HG02678 (cell line): ENCODE results near the gene SLX4.
A peak's percentile ranks its signal among the peaks of the same experiment; 100 is the strongest.
"Not testable (repeated sequence)": the region's sequence is repeated elsewhere in the genome, so short reads cannot be mapped to it uniquely, and the experiment has no call there.

Experiments used
- ATAC-seq: cut with Tn5 transposase; IDR thresholded peaks from one replicate; pipeline ENCODE4 v1.9.1; 2021; ENCODE audit warnings: mild to moderate bottlenecking, moderate library complexity; ENCODE audit not compliant: unreplicated experiment

The SLX4 gene, protein sequence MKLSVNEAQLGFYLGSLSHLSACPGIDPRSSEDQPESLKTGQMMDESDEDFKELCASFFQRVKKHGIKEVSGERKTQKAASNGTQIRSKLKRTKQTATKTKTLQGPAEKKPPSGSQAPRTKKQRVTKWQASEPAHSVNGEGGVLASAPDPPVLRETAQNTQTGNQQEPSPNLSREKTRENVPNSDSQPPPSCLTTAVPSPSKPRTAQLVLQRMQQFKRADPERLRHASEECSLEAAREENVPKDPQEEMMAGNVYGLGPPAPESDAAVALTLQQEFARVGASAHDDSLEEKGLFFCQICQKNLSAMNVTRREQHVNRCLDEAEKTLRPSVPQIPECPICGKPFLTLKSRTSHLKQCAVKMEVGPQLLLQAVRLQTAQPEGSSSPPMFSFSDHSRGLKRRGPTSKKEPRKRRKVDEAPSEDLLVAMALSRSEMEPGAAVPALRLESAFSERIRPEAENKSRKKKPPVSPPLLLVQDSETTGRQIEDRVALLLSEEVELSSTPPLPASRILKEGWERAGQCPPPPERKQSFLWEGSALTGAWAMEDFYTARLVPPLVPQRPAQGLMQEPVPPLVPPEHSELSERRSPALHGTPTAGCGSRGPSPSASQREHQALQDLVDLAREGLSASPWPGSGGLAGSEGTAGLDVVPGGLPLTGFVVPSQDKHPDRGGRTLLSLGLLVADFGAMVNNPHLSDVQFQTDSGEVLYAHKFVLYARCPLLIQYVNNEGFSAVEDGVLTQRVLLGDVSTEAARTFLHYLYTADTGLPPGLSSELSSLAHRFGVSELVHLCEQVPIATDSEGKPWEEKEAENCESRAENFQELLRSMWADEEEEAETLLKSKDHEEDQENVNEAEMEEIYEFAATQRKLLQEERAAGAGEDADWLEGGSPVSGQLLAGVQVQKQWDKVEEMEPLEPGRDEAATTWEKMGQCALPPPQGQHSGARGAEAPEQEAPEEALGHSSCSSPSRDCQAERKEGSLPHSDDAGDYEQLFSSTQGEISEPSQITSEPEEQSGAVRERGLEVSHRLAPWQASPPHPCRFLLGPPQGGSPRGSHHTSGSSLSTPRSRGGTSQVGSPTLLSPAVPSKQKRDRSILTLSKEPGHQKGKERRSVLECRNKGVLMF (N-terminal part only)

DNA sequence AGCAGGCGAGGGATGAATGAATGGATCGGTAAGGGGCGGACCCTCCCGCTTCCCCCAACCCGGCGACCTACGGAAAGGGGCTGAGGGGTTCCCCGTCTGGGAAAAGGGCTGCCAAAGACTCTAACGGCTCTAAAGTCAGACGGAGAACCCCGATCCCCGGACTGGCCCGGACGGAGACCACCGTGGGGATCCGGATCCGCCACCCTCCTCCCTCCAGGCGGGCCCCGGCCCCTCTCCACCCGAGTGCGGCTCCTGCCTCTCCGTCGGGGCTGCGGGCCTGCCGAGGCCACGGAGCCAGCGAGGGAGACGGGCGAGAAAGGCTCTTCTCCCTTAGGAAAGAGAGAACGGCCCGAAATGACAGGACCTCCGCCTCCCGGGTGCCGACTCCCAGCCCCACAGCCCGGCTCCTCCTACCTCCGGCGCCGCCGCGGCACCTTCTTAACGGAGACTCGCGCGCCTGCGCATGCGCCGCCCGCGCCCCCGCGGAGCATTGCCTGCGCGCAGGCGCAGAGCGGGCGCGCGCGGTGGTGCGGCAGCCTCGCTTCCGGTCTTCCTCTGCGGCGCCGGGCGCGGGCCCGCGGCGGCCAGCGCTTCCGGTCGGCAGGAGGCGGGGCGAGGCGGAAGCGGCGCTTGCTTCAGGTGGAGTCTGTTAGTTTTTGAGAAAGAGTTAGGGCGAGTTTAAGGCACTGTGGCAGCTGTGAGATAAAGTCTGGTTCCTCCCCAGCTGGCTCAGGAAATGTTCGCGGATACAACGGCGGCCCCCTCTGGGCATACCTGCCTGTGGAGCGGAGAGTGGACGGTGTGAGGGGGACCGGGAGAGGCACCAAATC, at the start of gene SLX4:
Gene SLX4, minus strand, starts transcription at position 461 of the 830 bp plus-strand sequence. CDS start 2,642 bp downstream, outside the sequence.
- peak; percentile 93 for ATAC-seq

DNA sequence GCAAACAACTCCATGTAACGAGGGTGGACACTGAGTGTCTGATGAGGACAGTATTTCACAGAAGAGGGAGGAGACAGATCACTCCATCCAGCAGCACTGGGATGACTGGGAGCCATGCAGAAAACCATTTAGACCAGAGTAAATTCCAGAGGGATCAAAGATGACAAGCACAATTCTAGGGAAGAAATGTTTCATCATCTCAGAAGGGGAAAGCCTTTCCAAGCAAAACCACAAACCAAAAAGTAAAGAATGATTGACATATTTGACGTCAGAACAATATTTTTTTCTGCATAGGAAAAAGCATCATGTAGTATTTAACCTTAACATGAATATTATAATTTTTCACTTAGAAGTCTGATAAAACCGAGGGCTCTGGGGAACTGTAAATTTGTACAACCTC, 47.8 kb upstream of the SLX4 start:
- no peak for ATAC-seq

DNA sequence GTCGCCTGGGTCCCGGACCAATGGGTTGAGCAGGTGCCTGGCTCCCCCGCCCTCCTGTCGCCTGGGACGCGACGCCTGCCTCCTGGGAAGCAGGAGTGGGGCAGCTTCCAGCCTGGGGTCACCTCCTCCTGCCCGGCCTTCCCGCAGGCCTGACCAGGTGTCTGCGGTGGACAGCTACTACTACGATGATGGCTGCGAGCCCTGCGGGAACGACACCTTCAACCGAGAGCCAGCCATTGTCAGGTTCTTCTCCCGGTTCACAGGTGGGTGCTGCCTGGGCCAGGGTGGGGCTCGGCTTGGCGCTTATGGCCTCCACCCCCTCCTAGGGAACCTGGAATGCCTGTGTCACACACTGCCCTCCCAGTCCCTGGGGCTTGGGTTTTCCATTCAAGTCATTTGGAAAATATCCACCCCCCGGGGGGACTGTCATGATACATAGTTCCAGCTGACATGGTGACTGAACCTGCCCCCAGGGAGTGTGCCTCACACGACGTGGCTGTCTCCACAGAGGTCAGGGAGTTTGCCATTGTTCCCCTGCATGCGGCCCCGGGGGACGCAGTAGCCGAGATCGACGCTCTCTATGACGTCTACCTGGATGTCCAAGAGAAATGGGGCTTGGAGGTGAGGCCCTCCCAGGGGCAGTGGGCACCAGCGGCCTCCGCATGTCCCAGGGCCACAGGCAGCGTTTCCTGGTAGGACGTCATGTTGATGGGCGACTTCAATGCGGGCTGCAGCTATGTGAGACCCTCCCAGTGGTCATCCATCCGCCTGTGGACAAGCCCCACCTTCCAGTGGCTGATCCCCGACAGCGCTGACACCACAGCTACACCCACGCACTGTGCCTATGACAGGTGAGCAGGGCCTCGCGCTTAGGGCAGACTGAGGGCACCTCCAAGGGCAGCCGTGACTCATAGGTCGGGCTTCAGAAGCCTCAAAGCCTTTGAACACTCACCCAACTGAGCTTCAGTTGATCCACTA, 45.4 kb upstream of the SLX4 start:
- ATAC-seq = no peak

DNA sequence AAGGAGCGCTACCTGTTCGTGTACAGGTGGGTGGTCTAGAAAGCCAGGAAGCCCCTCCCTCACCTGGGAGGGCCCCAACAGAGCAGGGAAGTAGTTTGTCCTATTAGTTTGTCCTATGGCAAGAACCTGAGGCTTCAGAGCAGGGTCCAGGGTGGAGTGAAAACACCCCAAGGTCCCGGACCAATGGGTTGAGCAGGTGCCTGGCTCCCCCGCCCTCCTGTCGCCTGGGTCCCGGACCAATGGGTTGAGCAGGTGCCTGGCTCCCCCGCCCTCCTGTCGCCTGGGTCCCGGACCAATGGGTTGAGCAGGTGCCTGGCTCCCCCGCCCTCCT, 44.7 kb upstream of the SLX4 start:
- not testable (repeated sequence) for ATAC-seq

DNA sequence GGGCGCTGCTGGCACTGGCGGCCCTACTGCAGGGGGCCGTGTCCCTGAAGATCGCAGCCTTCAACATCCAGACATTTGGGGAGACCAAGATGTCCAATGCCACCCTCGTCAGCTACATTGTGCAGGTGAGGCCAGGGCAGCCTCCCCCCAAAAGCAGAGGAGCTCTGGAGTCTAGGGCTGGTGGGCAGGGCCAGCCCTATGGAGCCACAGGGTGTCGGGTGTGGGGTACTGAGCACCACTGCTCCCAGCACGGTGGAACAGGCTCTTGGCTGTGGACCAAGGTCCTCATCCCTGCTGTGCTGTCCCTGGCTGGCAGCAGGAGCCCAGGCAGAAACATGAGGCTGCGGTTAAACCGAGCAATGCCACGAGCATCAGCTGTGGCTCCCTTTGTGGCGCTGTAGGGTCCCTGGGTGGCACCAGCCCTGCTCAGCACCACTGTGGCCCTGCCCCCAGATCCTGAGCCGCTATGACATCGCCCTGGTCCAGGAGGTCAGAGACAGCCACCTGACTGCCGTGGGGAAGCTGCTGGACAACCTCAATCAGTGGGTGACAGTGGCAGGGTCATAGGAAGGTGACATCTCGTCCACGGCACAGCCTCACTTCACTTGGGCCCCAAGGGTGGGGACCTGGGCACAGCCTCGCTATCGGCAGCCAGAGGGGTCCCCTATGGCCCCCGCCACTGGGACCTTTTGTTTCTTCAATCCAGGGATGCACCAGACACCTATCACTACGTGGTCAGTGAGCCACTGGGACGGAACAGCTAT, 44.2 kb upstream of the SLX4 start:
- ATAC-seq = no peak

DNA sequence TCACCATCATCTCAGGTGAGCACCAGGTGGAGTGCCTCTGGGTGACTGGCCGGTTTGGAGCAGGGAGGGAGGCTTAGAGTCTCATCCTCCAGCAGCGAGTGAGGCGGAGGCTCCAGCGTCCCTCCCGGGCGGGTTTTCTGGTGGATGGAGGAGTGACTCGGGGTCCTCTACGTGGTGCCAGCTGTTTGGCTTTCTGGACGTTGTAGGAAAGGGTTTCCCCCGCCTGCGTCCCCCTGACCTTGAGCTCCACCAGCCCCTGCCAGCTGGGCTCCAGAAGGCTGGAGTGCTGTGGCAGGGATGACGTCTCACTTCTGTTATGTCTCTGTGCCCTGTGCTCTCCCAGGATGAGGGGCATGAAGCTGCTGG, 43.6 kb upstream of the SLX4 start:
- no peak for ATAC-seq

DNA sequence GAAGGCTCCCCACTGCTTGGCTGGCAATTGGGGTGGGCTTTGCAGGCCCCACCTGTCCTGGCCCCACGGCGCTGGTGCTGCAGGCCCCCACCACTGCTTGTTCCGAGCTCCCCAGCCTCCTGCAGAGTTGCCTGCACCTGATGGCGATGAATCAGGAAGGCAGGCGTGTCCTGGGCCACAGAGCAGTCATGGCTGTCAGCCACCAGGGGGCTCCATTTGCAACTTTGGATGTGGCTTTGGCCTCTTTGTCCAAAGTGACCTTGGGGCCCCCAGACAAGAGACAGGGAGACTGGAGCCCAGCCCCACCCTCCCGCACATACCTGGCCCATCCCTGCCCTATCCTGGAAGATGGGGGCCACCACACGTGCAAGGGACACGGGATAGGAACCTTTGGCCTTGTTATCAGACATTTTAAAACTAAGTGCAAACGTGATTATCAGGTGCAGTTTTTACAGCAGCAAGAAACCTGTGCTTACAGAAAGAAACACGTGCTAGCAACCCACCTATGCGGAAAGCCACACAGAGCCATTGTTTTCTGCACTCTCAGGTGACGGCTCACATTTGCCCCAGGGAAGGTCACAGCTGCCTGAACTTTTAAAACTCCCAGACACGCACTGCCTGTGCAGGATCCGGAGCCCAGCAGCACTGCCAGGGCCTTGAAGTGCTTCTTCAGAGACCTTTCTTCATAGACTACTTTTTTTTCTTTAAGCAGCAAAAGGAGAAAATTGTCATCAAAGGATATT, 43.0 kb upstream of the SLX4 start, which contains the start of gene DNASE1:
Gene DNASE1, plus strand, starts transcription at position 443 of the 743 bp plus-strand sequence. CDS start 683 bp downstream, outside the sequence.
- ATAC-seq = no peak

DNA sequence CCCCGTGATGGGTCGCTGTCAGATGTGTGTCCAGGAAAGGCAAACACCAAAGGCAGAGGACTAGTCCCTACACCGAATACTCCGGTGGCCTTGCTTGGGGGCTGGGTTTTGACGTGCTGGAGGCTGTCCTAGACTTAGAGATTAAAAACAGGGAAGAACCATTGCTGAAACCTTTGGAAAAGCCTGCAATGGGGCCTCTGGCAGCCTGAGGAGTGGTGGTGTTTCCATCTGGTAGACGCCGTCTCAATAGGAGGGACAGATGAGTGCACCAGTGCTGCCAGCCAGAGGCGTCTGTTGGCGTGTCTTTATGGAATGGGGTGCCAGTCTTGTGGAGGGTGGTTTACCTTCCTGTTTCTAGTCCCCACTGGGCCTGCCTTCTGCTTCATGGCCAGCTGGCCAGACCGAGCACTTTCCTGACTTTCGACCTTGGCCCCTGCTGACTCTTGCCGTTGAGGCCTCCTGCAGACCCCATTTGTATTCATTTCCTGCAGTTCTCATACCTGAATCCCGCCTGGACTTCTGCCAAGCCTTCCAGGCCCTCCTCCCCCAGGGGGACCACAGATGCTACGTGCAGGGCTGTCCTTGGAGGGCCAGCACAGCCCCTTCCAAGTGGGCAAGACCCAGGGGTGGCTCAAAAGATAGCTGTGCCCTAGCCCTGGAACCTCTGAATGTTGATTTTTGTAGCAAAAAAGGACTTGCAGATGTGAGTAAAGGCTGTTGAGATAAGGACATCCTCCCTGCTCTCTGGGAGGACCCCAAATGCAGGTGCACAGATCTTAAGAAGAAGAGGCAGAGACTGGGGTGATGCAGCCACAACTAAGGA, 41.2 kb upstream of the SLX4 start:
- no peak for ATAC-seq

DNA sequence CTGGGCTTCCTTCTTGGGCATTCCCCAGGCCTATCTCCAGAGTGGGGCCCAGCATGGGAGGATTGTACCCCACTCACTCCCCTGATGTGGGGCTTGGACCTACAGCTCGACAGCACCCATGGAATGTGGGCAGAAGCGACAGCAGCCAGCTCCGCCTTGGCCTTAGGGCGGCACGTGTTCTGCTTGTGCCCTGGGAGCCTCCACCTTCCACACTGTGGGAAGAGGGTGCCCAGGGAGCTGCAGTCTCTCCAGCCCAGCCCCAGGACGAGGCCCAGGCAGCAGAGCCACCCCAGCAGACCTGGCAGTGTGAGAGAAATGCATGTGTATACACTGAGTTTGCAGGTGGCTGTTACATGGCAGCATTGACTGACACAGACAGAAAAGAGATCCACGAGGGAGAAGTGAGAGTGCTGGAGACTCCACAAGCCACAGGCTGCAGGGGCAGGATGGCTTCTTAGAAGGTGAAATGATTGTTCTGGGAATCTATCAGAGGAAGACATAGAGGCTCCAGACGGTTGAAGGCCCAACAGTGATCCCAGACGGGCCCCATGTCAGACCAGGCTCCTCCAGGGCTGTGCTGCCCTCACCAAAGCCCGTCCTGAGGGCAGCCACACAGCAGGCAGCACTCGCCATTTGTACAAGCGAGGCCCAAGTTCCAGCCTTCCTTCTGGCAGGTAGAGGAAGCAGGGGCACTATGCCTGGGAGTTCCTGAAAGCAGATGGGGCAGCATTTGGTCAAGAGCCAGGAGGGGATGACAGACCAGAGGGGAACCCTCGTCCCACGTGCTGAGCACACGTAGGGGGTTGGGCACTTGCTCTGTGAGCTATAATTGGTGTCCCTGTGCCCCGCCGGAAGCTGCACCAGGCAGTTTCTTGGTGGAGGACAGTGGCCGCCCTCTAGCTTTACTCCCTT, 40.3 kb upstream of the SLX4 start:
- ATAC-seq = no peak

DNA sequence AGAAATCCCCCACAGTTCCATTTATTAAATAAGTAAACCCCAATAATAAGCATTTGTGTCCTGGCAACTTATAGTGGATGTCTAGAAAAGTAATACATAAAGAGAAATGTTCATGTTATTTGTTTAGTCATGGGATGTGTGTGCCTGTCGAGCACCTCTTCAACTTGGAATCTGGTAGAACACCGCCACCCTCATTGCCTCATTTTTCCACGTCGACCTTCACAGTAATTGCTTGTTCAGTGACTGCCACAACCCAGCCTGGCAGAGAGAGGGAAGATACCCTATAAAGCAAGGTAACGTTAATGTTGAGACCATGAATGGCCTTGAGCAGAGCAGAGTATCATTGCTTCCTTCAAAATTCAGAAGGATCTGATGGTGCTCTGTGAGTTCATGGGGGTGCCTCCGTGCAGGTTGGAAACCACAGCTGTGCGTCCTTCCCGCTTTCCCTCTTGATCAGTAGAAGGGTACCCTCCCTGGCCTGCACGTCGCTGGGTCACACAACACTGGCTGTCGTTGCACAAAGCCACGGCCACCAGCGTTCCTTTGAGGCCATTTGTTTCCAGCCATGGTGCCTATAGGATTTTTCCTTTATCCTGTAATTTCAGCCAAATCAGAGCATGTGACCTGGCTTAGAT, 39.3 kb upstream of the SLX4 start:
- no peak for ATAC-seq

DNA sequence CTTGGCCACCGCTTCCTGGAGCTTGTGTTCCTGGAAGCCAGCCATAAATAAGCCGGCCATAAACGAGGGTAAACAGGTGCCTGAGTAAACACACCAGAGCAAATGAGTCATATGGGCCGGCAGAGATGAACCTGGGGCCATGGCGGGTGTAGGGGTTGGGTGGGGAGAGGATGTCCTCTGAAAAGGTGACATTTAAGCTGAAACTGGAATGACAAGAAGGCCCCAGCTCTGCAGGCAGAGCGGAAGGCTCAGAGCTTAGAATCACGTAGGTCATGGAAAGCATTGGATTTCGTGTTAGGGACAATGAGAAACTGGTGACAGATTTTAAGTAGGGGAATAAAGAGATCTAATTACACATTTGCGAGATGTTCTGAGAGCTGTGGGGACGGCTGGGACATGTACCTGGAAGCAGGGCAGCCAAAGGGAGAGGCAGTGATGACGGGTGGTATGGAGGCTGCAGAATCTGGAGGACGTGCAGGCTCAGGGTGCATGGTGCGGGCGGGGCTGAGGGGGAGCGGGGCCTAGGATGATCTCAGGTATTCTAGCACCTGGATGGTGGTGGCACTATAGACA, 35.0 kb upstream of the SLX4 start:
- no peak for ATAC-seq

DNA sequence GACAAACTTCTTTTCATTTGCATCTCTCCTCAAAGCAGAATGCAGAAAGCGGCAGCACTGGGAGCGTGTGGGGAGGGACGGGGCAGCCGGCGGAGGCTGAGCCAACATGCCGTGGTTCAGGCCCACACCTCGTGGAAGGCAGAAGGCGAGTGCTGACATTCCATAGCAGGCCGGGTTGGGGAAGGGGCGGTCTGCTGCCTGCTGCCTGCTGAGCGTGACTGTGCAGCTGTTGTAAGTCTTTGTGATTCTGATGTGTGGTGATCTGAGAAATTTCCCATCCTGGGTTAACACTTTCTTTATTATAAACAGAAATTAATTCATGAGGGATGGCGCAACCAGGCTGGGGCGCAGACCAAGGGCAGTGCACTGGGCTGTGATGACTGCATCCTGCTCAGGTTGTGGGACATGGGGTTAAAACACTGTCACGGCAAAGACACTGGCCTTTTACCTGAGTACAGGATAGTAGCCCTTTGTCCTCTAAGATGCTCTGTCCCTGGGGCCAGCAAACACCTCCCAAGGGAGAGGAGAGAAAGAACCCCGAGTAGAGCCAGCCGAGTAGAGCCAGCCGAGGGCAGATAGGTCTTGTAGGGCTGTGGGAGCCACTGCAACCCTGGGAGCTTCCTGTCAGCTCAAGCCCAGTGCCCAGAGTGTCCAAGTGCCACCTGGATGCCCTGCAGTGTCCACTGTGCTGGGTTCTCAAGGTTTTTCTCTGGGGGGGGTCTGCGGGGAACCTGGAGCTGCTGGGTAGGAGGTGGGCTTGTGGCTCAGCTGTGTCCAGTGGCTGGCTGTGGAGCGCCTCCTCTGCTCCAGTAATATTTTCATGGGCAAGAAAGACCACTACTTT, 34.3 kb upstream of the SLX4 start:
- ATAC-seq = no peak

DNA sequence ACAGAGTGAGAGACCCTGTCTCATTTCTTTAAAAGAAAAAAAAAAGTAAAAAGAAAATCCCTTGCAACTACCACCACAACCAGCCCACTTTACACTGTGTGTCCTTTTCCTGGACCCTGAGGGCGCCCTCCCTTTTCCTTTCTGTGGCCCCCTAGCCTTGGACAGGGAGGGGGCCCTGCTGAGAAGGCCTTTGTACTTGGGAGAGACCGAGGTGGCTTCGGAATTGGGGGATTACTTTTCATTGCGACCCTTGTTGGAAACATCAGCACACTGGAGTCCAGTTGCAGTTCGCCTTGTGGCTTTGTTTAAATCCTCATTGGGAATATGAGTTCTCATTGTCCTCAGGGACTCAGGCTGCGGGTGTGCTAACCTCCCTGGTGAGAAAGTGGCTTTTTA, 33.7 kb upstream of the SLX4 start:
- no peak for ATAC-seq

DNA sequence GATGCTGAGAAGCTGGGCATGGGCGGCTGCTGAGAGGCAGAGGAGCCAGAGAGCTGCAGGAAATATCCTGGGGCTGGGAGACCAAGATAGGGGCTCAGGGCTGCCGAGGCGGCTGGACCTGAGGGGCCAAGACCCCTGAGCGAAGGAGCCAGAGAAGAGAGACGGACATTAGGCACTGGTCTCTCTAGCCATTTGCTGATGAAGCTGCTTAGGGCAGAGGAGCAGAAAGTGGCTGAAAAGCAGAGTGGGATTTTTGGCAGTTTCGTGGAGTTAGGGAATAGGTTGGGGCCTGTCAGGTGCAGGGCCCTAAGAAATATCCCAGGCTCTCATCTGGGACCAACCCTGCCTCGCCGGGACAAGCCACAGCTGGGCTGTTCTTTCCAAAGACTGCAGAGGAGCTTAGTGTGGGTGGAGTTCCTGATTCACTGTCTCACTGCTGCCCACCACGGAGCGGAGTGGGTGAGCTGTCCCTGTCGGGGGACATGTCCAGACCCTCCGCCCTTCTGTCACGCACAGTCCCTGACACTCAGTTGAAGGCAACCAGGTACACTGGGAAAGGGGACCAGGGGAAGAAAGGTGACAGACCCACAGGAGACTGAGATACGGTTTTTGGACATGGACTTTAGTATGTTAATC, 31.8 kb upstream of the SLX4 start:
- no peak for ATAC-seq
